GM12878 (cell line): ENCODE results near the gene ZNF101. TPM values are rescaled to one million over a fixed set of nuclear protein-coding genes. Genes with fewer than 3 reads are reported as not detected.

Source experiments
- BCLAF1 ChIP-seq: fragments of 450-650 bp; IDR thresholded peaks from 2 replicates; pipeline ENCODE4 v1.6.1; 2017; ENCODE audit warnings: antibody characterized with exemption, mild to moderate bottlenecking, moderate library complexity
- CHD1 ChIP-seq: IDR thresholded peaks from 2 replicates; pipeline ENCODE4 v1.6.1; 2012; ENCODE audit warnings: low read depth, low read length, improper control_type of control experiment
- CHD4 ChIP-seq: fragments of 200-600 bp; sonication (generic); IDR thresholded peaks from 2 replicates; pipeline ENCODE4 v1.6.1; 2016; ENCODE audit warnings: mild to moderate bottlenecking
- E2F4 ChIP-seq: IDR thresholded peaks from 2 replicates; pipeline ENCODE4 v1.6.1; 2012; ENCODE audit warnings: low read depth, low read length, improper control_type of control experiment
- EP300 ChIP-seq, 2 experiments: fragments of 150-350 bp in 1 of 2; IDR thresholded peaks; 2 replicates each; pipeline ENCODE4 v1.6.1; 2011 to 2012; ENCODE audit warnings: low read depth in 2 of 2, low read length in 2 of 2, borderline replicate concordance in 1 of 2, improper control_type of control experiment in 1 of 2, inconsistent platforms in 1 of 2; ENCODE audit not compliant: control insufficient read depth in 1 of 2
- GABPA ChIP-seq: IDR thresholded peaks from 2 replicates; pipeline ENCODE4 v1.6.1; 2014; ENCODE audit warnings: antibody characterized with exemption, low read depth, mild to moderate bottlenecking, inconsistent platforms
- HSF1 ChIP-seq: fragments of 150-350 bp; IDR thresholded peaks from 2 replicates; pipeline ENCODE4 v1.6.1; 2014; ENCODE audit warnings: mild to moderate bottlenecking, low read depth, low read length
- JUND ChIP-seq: IDR thresholded peaks from 2 replicates; pipeline ENCODE4 v1.6.1; 2012; ENCODE audit warnings: low read depth, mild to moderate bottlenecking, low read length, improper control_type of control experiment, moderate library complexity
- KLF5 ChIP-seq: fragments of 450-650 bp; IDR thresholded peaks from 2 replicates; pipeline ENCODE4 v1.6.1; 2014; ENCODE audit warnings: mild to moderate bottlenecking; ENCODE audit not compliant: partially characterized antibody
- MAX ChIP-seq: IDR thresholded peaks from 2 replicates; pipeline ENCODE4 v1.6.1; 2012; ENCODE audit warnings: low read depth, low read length, improper control_type of control experiment
- MEF2B ChIP-seq: fragments of 450-650 bp; IDR thresholded peaks from 2 replicates; pipeline ENCODE4 v1.6.1; 2018; ENCODE audit warnings: mild to moderate bottlenecking, moderate library complexity; ENCODE audit not compliant: partially characterized antibody, poor library complexity, severe bottlenecking
- MXI1 ChIP-seq: fragments of 150-350 bp; IDR thresholded peaks from 2 replicates; pipeline ENCODE4 v1.6.1; 2011; ENCODE audit warnings: low read depth, mild to moderate bottlenecking, inconsistent platforms, low read length, improper control_type of control experiment
- NR2F1 ChIP-seq: fragments of 450-650 bp; conservative IDR thresholded peaks from 2 replicates; pipeline ENCODE4 v1.6.1; 2017; ENCODE audit warnings: mild to moderate bottlenecking
- PML ChIP-seq: IDR thresholded peaks from 2 replicates; pipeline ENCODE4 v1.6.1; 2012; ENCODE audit warnings: low read length, inconsistent platforms
- POLR2A ChIP-seq: IDR thresholded peaks from 2 replicates; pipeline ENCODE4 v1.6.1; 2011; ENCODE audit warnings: low read depth, mild to moderate bottlenecking, low read length
- POLR2AphosphoS2 ChIP-seq: IDR thresholded peaks from 2 replicates; pipeline ENCODE4 v1.6.1; 2011; ENCODE audit warnings: low read depth, mild to moderate bottlenecking, low read length, improper control_type of control experiment, moderate library complexity
- RAD51 ChIP-seq: fragments of 450-650 bp; IDR thresholded peaks from 2 replicates; pipeline ENCODE4 v1.6.1; 2016; ENCODE audit warnings: moderate library complexity, mild to moderate bottlenecking, inconsistent platforms
- SIX5 ChIP-seq: IDR thresholded peaks from 2 replicates; pipeline ENCODE4 v1.6.1; 2011; ENCODE audit warnings: mild to moderate bottlenecking, low read depth, low read length, moderate library complexity; ENCODE audit not compliant: severe bottlenecking
- SMAD1 ChIP-seq: fragments of 450-650 bp; IDR thresholded peaks from 2 replicates; pipeline ENCODE4 v1.6.1; 2018; ENCODE audit warnings: mild to moderate bottlenecking, low read depth; ENCODE audit not compliant: partially characterized antibody
- TCF7 ChIP-seq: IDR thresholded peaks from 2 replicates; pipeline ENCODE4 v1.6.1; 2014; ENCODE audit warnings: antibody characterized with exemption, borderline replicate concordance
- ZBED1 ChIP-seq: IDR thresholded peaks from 2 replicates; pipeline ENCODE4 v1.6.1; 2016; ENCODE audit warnings: borderline replicate concordance
- ZBTB11 ChIP-seq: fragments of 450-650 bp; formaldehyde crosslinking; IDR thresholded peaks from 2 replicates; pipeline ENCODE4 v1.5.0; 2022; ENCODE audit warnings: mild to moderate bottlenecking, missing genetic modification characterization
- polyA plus RNA-seq, 11 experiments: library from polyadenylated mRNA; depleted of rRNA in 4 of 11; unstranded in 6 of 11; stranded (reverse) in 5 of 11; fragments of >200 nt; fragmentation: Nextera tagmentation in 4 of 11; fragmentation: Illumina TruSeq in 1 of 11; extraction: Ambion mirVana in 4 of 11; extraction: Trizol in 1 of 11; gene quantifications; 1 replicate in 1 of 11; 2 replicates in 10 of 11; pipeline versions ENCODE4 v1.2.1 to v1.2.3, GENCODE V29; 2011 to 2016; ENCODE audit warnings: inconsistent platforms in 2 of 11, missing spikeins in 2 of 11, low read depth in 1 of 11
- total RNA-seq, 4 experiments: library from RNA; depleted of rRNA in 3 of 4; stranded (reverse); fragments of >200 nt in 3 of 4; fragmentation: Illumina TruSeq in 1 of 4; extraction: Trizol in 1 of 4; gene quantifications; 2 replicates each; pipeline versions ENCODE4 v1.2.1 to v1.2.3, GENCODE V29; 2013 to 2021

ZNF101 gene
- total and polyA plus RNA-seq, 10 of the 15 experiments (the other 5 are each of a cell fraction or from before 2014, with no cell fraction given), result 15.2 to 40.5 (median 19.8) TPM

- no peak for TF ChIP-seq MEF2B
- TF ChIP-seq BCLAF1, result no peak
- no peak for TF ChIP-seq CHD1
- no peak; the same call in 1 of the 2 replicates for TF ChIP-seq ZBED1
- no peak for TF ChIP-seq CHD4
- no peak for TF ChIP-seq TCF7
- TF ChIP-seq ZBTB11, result no peak
- TF ChIP-seq SIX5, result no peak
- 0 out of 2 replicates have a peak, but pooled peaks have one; percentile 45 for TF ChIP-seq NR2F1
- TF ChIP-seq HSF1, result no peak
- TF ChIP-seq SMAD1, result peak; percentile 11
- TF ChIP-seq PML, result peak; percentile 46; the same call in 1 of the 2 replicates
- TF ChIP-seq EP300 (IDR thresholded peaks at IDR 0.05; ENCODE audit: borderline replicate concordance in 1 of 2, control insufficient read depth in 1 of 2, low read depth in 2 of 2, low read length in 2 of 2), result no peak
- no peak for TF ChIP-seq E2F4
- TF ChIP-seq POLR2A, result peak; percentile 80
- no peak for TF ChIP-seq GABPA
- no peak for TF ChIP-seq RAD51
- TF ChIP-seq KLF5, result peak; percentile 53
- TF ChIP-seq POLR2AphosphoS2, result 0 out of 2 replicates have a peak, but pooled peaks have one; percentile 18
- TF ChIP-seq JUND, result no peak
- TF ChIP-seq MAX, result peak; percentile 8; the same call in 1 of the 2 replicates
- TF ChIP-seq MXI1, result peak; percentile 38; the same call in 1 of the 2 replicates
Observed at GRCh38 chr19:19661675-19662251, 6.9 kb upstream of the ZNF101 start (continued).
